ENCODE results near the gene MAGI2.
A peak's percentile ranks its signal among the peaks of the same experiment; 100 is the strongest.

DNA sequence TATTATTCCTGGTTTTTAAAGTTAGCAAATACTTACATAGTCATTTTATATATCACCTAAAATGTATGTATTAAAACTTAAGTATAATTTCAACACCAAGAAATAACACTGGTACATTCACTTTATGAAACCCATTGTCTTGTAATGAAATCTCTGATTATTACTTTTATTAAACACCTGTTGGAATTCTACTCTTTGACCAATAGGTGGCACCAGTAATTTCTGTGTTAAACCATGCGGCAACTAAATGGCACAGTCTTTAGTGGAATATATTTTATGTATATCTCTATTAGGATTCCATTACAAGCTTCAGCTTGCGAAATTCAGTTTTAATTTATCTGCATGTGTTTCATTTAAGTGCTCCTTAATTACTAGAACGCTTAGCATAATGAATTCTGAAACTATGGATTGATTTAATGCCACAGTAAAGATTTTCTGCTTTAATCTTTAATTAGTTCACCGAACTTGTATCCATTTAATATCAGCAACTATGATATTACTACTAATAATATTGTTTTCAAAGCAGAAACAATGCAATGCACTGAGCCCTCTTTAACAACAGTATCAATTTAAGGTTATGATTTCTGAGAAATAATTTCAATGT is 181.3 kb downstream of the MAGI2 start:
- TF ChIP-seq, protein P1, sequence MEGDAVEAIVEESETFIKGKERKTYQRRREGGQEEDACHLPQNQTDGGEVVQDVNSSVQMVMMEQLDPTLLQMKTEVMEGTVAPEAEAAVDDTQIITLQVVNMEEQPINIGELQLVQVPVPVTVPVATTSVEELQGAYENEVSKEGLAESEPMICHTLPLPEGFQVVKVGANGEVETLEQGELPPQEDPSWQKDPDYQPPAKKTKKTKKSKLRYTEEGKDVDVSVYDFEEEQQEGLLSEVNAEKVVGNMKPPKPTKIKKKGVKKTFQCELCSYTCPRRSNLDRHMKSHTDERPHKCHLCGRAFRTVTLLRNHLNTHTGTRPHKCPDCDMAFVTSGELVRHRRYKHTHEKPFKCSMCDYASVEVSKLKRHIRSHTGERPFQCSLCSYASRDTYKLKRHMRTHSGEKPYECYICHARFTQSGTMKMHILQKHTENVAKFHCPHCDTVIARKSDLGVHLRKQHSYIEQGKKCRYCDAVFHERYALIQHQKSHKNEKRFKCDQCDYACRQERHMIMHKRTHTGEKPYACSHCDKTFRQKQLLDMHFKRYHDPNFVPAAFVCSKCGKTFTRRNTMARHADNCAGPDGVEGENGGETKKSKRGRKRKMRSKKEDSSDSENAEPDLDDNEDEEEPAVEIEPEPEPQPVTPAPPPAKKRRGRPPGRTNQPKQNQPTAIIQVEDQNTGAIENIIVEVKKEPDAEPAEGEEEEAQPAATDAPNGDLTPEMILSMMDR (IDR thresholded peaks at IDR 0.05; ENCODE audit: low read depth, low read length, missing input control): peak; percentile 58
- TF ChIP-seq RAD21 (IDR thresholded peaks at IDR 0.05) (peak; percentile 75 to 80), FOXA2 (IDR thresholded peaks at IDR 0.05) (no peak), JUND (IDR thresholded peaks at IDR 0.05) (no peak), YY1 (IDR thresholded peaks at IDR 0.05) (no peak), SP1 (IDR thresholded peaks at IDR 0.05) (no peak)
- TF ChIP-seq, protein P2, sequence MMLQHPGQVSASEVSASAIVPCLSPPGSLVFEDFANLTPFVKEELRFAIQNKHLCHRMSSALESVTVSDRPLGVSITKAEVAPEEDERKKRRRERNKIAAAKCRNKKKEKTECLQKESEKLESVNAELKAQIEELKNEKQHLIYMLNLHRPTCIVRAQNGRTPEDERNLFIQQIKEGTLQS (IDR thresholded peaks at IDR 0.05): no peak
- TF ChIP-seq, protein P3, sequence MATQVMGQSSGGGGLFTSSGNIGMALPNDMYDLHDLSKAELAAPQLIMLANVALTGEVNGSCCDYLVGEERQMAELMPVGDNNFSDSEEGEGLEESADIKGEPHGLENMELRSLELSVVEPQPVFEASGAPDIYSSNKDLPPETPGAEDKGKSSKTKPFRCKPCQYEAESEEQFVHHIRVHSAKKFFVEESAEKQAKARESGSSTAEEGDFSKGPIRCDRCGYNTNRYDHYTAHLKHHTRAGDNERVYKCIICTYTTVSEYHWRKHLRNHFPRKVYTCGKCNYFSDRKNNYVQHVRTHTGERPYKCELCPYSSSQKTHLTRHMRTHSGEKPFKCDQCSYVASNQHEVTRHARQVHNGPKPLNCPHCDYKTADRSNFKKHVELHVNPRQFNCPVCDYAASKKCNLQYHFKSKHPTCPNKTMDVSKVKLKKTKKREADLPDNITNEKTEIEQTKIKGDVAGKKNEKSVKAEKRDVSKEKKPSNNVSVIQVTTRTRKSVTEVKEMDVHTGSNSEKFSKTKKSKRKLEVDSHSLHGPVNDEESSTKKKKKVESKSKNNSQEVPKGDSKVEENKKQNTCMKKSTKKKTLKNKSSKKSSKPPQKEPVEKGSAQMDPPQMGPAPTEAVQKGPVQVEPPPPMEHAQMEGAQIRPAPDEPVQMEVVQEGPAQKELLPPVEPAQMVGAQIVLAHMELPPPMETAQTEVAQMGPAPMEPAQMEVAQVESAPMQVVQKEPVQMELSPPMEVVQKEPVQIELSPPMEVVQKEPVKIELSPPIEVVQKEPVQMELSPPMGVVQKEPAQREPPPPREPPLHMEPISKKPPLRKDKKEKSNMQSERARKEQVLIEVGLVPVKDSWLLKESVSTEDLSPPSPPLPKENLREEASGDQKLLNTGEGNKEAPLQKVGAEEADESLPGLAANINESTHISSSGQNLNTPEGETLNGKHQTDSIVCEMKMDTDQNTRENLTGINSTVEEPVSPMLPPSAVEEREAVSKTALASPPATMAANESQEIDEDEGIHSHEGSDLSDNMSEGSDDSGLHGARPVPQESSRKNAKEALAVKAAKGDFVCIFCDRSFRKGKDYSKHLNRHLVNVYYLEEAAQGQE (IDR thresholded peaks at IDR 0.05): no peak
- TF ChIP-seq, protein P4, sequence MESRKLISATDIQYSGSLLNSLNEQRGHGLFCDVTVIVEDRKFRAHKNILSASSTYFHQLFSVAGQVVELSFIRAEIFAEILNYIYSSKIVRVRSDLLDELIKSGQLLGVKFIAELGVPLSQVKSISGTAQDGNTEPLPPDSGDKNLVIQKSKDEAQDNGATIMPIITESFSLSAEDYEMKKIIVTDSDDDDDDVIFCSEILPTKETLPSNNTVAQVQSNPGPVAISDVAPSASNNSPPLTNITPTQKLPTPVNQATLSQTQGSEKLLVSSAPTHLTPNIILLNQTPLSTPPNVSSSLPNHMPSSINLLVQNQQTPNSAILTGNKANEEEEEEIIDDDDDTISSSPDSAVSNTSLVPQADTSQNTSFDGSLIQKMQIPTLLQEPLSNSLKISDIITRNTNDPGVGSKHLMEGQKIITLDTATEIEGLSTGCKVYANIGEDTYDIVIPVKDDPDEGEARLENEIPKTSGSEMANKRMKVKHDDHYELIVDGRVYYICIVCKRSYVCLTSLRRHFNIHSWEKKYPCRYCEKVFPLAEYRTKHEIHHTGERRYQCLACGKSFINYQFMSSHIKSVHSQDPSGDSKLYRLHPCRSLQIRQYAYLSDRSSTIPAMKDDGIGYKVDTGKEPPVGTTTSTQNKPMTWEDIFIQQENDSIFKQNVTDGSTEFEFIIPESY (IDR thresholded peaks at IDR 0.05): no peak

Data from liver (tissue), 3 donors.